Muscle of arm (tissue), 12 donors: ENCODE measurements around the gene ATP9B. TPM values are rescaled to one million over a fixed set of nuclear protein-coding genes. Genes with fewer than 3 reads are reported as not detected.

Experiments
- DNase-seq: peaks from one replicate; pipeline ENCODE4 v3.0.0-alpha.2; 2013
- polyA plus RNA-seq, 12 donors: library from polyadenylated mRNA; unstranded; fragments of 120-200 nt; gene quantifications; one replicate each; pipeline ENCODE4 v1.2.1, GENCODE V29; 2013; ENCODE audit not compliant: insufficient read length in 12 of 12

The ATP9B gene
- polyA plus RNA-seq, 12 donors, result 12.6 to 39.8 (median 22.5) TPM; not detected in 1

DNA sequence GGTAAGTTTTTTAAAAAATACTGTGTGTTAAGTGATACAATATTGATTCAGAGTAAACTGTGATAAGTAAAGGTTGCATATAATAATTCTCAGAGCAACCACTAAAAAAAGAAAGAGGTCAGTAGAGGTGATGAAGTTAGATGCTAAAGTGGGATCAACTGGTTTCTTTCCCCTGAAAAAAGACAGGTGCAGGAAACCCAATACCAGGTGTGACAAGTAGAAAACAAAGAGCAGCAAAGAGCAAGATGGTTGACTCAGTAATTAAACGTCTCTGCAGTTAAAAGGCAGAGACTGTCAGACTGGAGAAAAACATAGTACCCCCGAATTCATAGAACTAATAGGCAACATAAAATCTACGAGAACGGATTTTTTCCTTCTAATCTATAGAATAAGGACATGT is 128.3 kb downstream of the ATP9B start:
- no peak for DNase-seq

GRCh38 chr18:79199691-79200374 is 130.6 kb downstream of the ATP9B start:
- DNase-seq, result no peak

GRCh38 chr18:79200546-79201268 is 131.5 kb downstream of the ATP9B start:
- peak; percentile 15 for DNase-seq

GRCh38 chr18:79203017-79203605 is 133.9 kb downstream of the ATP9B start:
- DNase-seq, result no peak

DNA sequence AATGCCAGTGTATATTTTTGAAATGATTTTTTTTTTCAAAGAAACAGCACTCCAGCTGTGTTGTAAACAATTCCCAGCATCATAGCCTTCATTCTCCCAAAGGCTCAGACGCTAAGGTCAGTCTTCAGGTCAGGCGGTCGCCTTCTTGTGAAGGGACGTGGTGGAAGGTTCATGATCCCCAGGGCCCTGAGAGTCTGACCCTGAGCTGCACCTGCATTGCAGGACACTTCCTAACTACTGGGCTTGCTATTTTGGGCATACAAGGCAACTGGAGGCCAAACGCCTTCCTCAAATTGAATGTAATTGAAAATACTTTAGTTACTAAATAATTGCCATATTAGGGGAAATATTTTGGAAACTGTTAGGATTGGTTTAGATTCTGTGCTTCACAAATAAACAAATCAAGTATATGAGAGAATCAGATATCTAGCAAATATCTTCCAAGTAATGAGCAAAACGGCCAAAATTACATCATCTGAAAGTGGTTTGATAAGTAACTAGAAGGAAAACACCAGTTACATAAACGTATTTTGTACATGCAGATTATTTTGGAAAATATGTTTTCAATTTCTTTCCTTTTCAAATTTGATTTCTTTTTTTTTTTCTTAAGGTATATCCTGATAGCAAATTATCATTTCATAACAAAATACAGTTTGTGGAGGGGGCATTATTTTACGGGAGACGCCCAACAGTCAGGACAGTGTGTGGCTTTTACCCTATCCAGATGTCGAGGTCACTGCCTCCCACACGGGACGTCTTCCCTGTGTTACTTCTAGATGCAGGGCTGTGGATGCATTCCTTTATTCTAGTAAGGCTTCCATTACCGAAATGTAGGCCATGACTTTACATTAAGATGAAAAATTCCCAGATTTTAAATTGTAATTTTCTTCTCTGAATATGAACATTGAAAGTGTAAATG is 136.0 kb downstream of the ATP9B start:
- DNase-seq, result no peak

DNA sequence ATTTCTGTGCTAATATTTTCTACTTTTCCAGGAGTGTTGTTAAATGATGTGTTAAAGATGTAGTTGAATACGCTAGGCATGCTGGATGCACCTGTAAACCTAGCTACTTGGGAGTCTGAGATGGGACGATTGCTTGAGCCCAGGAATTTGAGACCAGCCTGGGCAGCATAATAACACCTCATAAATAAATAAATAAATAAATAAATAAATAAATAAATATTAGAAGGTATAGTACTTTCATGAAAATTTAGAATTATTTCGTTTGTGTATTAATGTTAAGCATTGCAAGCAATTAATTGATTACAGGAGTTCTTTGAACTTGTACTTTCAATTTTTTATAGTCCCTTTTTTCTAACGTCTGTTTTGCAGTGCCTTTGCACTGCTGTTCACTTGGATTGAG is 137.2 kb downstream of the ATP9B start:
- no peak for DNase-seq

- DNase-seq, result no peak
Measured at GRCh38 chr18:79208906-79209305, 139.7 kb downstream of the ATP9B start.

DNA sequence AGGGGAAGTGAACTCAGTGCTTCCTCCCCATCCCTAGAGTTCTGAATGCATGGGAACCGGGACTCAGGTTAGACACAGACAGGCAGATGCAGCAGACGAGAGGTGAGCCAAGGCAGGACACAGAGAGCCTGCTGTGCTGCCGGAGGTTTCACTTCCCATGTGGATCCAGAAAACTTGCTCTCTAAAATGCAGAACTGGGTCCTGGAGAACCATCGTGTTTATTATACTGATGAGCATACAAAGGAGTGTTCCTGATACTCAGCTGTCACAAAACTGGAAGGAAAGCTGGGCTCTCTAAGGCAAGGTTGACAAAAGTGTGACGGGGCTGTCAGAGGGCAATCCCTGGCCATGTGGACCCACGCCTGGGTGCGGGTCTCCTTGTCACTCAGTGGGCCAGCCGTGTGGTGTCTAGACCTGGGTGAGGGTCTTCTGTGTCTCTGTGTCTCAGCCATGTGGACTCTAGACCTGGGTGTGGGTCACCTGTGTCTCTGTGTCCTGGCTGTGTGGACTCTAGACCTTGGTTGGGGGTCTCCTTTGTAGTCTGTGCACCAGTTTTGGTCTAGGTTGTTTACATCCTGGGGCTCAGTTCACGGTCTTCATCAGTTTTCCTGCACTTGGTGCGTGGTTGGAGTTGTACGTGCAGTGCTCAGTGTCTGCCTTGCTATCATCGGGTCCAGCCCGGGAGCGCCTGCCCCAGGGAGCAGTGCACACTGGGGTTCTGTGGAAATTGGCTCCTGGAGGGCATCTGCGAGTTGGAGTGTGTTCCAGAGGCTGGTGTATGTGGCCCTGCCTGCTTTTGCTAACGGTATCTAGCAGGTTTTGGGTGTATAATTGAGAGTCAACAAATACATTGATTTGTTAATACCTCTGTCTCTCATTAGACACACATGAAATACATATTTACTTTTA is 141.1 kb downstream of the ATP9B start:
- DNase-seq, result no peak

DNA sequence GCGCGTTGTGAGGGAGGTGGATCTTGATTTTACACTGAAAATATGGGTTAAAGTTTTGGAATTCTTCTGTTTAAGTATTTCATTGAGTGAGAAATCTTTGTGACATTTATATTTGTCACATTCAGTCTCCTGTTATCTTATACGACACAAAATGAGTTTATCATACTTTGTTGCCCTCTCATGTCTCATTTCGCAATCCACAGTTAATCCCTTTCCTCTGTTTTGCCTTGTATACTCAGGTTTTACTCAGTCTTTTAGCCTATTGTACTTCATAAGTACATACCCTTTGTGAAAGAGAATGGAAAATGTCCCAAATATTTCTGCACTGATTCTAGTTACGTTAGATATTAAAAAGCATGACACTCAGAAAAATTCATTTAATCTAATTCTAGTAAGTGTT is 142.7 kb downstream of the ATP9B start:
- no peak for DNase-seq

DNA sequence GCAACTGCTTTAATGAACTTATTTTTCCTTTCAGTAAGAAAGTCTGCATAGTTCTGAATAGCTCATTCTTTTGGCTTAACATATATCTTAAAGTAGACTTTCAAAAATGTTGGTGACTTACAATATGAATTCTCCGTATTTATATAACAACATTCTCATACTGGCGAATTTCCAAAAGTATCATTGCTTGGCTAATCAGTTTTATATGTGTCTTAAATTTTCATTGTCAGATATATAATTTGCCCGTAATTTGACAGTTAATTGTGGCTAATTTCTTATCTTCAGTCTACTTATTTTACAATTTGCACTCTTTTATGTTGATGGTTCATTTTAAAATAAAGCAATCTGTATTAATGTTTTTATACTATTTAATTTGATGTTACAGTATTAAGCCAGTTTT is 144.9 kb downstream of the ATP9B start:
- no peak for DNase-seq

- DNase-seq, result no peak
Measured at GRCh38 chr18:79216176-79216575, 147.0 kb downstream of the ATP9B start.

DNA sequence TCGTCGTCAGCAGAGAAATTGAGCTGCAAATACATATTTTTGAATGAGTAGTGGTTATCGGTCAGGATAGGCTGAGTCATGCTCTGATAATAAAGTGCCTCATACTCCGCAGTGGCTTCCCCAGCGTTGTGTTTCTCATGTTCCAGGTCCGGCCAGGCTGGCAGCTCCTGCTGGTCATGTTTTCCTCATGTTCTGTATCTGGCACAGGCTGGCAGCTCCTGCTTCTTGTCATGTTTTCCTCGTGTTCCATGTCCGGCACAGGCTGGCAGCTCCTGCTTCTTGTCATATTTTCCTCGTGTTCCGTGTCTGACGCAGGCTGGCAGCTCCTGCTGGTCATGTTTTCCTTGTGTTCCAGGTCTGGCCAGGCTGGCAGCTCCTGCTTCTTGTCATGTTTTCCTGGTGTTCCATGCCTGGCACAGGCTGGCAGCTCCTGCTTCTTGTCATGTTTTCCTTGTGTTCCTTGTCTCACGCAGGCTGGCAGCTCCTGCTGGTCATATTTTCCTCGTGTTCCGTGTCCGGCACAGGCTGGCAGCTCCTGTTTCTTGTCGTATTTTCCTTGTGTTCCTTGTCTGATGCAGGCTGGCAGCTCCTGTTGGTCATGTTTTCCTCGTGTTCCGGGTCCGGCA is 148.9 kb downstream of the ATP9B start:
- DNase-seq, result no peak

DNA sequence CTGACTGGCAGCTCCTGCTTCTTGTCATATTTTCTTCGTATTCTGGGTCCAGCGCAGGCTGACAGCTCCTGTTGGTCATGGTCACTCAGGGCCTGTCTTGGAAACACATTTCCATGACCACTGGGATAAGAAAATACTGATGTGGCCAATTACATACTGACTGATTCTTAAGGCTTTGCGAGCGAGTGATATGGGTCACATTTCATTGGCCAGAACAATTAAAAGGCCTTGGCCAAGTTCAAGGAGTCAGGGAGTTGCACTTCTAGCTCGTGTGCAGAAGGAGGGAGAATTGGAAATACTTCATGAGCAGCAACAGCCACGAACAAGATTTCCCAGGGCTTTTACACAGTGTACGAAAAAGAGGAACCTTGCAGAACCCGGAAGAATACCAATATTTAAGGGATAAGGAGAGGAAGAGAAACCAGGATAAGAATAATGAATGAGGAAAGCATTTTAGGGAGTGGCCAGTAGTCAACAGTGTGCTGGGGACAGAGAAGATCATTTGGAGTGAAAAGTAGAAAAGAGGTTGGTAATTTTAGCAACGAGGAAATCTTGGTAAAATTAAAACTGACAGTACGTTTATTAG is 149.5 kb downstream of the ATP9B start:
- DNase-seq, result no peak

DNA sequence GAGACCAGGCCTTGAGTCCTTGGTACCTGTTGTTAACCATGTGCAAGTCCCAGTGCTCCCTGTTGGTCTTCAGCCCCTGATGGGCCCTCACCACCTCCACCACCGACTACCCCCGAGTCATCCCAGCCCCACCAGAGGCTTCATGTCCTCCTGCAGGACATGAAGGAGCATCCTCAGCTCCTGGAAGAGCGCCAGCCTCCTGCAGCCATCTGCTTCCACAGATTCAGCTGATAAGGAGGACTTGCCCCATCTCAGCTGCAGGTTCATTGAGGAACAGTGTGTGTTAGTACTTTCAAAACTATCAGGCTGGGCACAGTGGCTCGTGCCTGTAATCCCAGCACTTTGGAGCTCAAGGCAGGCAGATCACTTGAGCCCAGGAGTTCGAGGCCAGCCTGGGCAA is 151.9 kb downstream of the ATP9B start:
- DNase-seq, result no peak

GRCh38 chr18:79222790-79223189 is 153.6 kb downstream of the ATP9B start:
- DNase-seq, result no peak

- no peak for DNase-seq
Measured at GRCh38 chr18:79223431-79223830, 154.2 kb downstream of the ATP9B start.

- no peak for DNase-seq
Measured at GRCh38 chr18:79224381-79224780, 155.2 kb downstream of the ATP9B start.

DNA sequence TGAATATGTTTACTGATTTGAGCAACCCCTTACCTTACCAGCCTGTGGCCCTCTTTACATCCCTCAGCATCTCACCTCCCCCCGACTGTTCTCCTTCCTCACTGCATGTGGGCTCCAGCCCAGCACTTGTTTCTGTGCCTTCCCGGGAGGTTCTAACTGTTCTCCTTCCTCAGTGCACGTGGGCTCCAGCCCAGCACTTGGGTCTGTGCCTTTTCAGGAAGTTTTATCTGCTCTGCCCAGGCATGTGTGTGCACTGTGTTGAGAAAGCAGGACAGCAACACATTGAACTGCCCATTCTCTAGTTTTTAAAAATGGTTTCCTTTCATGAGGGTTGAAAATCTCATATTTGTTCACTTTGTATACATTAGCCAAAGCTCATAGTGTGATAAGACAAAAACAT is 158.4 kb downstream of the ATP9B start:
- DNase-seq, result no peak

GRCh38 chr18:79229431-79229830 is 160.2 kb downstream of the ATP9B start:
- no peak for DNase-seq

DNA sequence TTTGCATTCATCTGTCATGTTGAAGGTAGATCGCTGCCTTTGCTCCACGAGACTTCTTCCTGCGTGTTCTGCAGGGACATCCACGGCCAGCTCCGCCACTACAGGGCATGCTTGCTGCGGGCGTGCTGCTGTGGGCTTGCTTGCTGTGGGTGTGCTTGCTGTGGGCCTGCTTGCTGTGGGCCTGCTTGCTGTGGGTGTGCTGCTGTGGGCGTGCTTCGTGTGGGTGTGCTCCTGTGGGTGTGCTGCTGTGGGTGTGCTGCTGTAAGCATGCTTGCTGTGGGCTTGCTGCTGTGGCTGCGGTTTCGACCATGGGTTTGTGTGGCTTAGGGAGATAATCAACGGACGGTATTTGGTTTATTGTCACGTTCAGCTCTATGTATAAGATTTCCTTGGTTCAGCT is 165.2 kb downstream of the ATP9B start:
- DNase-seq, result no peak
